ENCODE data around the gene TRIP12. TPM values are rescaled to one million over a fixed set of nuclear protein-coding genes. Genes with fewer than 3 reads are reported as not detected.
A peak's percentile ranks its signal among the peaks of the same experiment; 100 is the strongest.

TRIP12 gene
- total RNA-seq, 6 experiments from 2014 or later: 249 to 296 (median 265) TPM

DNA sequence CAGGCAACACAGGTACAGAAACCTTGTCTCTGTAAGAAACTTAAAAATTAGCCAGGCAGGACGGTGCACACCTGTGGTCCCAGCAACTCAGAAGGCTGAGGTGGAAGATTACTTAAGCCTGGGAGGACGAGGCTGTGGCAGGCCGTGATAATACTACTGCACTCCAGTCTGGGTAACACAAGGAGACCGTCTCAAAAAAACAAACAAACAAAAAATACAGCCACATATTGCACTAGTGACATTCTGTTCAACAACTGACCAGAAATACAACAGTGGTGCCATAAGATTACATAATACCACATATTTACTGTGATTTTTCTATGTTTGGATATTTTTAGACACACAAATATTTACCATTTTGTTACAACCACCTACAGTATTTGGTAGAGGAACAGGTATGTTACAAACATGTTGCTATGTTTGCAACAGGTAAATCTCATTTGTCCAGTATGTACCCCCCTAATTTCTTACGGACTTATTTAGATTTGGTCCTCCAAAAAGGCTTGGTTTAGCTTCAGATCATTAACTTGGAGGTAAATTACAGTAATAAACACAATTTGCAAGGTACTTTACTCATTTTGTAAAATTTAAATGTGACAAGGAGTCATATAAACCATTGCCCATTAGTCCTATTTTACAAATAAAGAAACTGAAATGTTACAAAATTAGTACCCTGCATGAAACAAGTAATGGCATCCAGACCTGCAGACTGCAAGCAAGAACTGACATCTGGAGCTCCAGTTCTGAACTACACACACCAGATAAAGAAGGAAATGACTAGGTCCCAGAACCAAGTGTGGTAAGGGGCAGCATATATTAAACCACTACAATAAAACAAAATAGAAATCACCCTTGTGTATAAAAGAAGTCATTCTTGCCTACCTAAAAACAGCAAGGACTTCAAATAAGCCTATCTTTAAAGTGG, 36.8 kb downstream of the TRIP12 start:
- H3K9me3 Mint-ChIP-seq: no peaks in the 10 kb centered on the region
- H3K27ac Mint-ChIP-seq: no peak overlapping the region
- no peak for DNase-seq
- no peak overlapping the region for H3K4me3 Mint-ChIP-seq
- H3K36me3 Mint-ChIP-seq (ENCODE audit: low read depth): no peaks in the 10 kb centered on the region
- no peak for TF ChIP-seq CTCF (IDR thresholded peaks at IDR 0.05)
- H3K4me1 Mint-ChIP-seq (ENCODE audit: low read depth): peaks cover 26% of the 10 kb centered on the region
- H3K27me3 Mint-ChIP-seq (ENCODE audit: insufficient read depth): no peaks in the 10 kb centered on the region

- Mint-ChIP-seq H3K9me3 (no peaks in the 10 kb centered on the region), H3K27ac (no peak overlapping the region), H3K4me3 (no peak overlapping the region), H3K4me1 (ENCODE audit: low read depth) (peaks cover 16% of the 10 kb centered on the region; the same call in 1 of the 2 replicates), H3K36me3 (ENCODE audit: low read depth) (peaks cover 6% of the 10 kb centered on the region), H3K27me3 (ENCODE audit: insufficient read depth) (no peaks in the 10 kb centered on the region)
- no peak for TF ChIP-seq CTCF (IDR thresholded peaks at IDR 0.05)
- no peak for DNase-seq
These were observed 39.2 kb downstream of the TRIP12 start for GRCh38 chr2:229882583-229882982.

- no peak for TF ChIP-seq CTCF (IDR thresholded peaks at IDR 0.05)
- no peak for DNase-seq
- peaks cover 9% of the 10 kb centered on the region; the same call in 1 of the 2 replicates for H3K4me1 Mint-ChIP-seq (ENCODE audit: low read depth)
- no peaks in the 10 kb centered on the region for H3K9me3 Mint-ChIP-seq
- no peak overlapping the region for H3K27ac Mint-ChIP-seq
- H3K4me3 Mint-ChIP-seq: no peak overlapping the region
- H3K36me3 Mint-ChIP-seq (ENCODE audit: low read depth): peaks cover 6% of the 10 kb centered on the region
- no peaks in the 10 kb centered on the region; the same call in 1 of the 2 replicates for H3K27me3 Mint-ChIP-seq (ENCODE audit: insufficient read depth)
These were observed 40.8 kb downstream of the TRIP12 start for GRCh38 chr2:229880892-229881586.

DNA sequence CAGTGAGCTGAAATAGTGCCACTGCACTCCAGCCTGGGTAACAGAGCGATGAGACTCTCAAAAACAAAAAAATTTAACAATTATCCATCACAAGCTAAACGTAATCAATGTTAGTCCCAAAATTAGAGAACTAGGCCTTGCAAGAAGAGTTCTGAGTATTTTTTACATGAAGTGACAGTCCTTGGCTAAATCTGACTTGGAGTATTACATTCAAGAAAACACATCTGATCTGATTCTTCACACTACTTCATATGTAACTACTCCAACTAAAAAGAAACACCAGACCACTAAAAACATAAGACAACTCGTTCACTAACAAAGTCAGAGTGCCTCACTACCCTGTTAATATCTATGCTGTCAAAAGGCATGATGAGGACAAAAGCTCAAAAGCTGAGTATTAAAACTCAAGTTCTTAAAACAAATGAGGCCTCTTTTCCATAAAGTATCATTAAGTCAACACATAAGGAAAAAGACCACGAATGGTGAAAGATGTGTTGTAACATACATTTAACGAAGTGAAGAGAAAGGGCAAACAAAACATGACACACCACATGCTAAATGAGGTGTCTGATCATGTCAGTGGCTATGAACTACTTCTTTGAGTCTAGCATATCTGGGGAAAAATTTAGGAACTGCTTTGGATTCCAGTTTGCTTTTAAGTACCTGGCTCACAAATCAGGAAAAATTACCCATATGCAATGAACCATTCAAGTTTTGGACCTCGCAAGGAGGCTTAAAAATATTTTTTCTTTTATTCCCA, 42.4 kb downstream of the TRIP12 start:
- DNase-seq: no peak
- Mint-ChIP-seq H3K27me3 (ENCODE audit: insufficient read depth) (no peaks in the 10 kb centered on the region; the same call in 1 of the 2 replicates), H3K4me1 (ENCODE audit: low read depth) (peaks cover 7% of the 10 kb centered on the region), H3K4me3 (no peak overlapping the region), H3K36me3 (ENCODE audit: low read depth) (peaks cover 6% of the 10 kb centered on the region), H3K9me3 (no peaks in the 10 kb centered on the region), H3K27ac (no peak overlapping the region)
- no peak for TF ChIP-seq CTCF (IDR thresholded peaks at IDR 0.05)

DNA sequence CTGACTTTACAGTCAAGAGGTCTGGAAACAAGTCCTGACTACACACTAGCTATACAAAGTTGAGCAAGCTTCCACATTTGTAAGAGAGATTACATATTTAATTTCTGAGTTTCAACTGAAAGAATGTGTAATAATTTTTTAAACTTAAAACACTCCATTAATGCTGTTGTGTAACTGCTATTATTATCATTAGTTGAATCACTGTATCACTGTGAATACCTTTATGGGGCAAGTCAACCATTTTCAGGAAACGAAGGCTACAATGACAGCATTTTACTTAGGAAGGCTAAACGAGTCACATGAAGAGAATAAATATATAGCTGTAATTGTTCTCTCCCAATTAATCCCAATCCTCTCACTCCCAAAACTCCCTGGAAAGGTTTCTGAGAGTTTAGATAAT, 46.3 kb downstream of the TRIP12 start:
- H3K36me3 Mint-ChIP-seq (ENCODE audit: low read depth): peaks cover 22% of the 10 kb centered on the region
- H3K27ac Mint-ChIP-seq: 0 out of 2 replicates have a peak overlapping the region, but pooled peaks have one; percentile 6
- H3K27me3 Mint-ChIP-seq (ENCODE audit: insufficient read depth): no peaks in the 10 kb centered on the region; the same call in 1 of the 2 replicates
- no peak for TF ChIP-seq CTCF (IDR thresholded peaks at IDR 0.05)
- H3K4me1 Mint-ChIP-seq (ENCODE audit: low read depth): peaks cover 24% of the 10 kb centered on the region
- DNase-seq: no peak
- H3K4me3 Mint-ChIP-seq: no peak overlapping the region
- H3K9me3 Mint-ChIP-seq: no peaks in the 10 kb centered on the region
